GM10266 (cell line): ENCODE results near the gene ZNF74.
"Not testable (repeated sequence)": the region's sequence is repeated elsewhere in the genome, so short reads cannot be mapped to it uniquely, and the experiment has no call there.

Experiments
- DNase-seq: peaks from one replicate; pipeline ENCODE4 v3.0.0; 2012; ENCODE audit errors: extremely low spot score
- TF ChIP-seq, protein P1 (sequence below): IDR thresholded peaks from 2 replicates; pipeline ENCODE4 v1.5.1; 2012; ENCODE audit warnings: mild to moderate bottlenecking, low read depth; ENCODE audit not compliant: control insufficient read depth, insufficient read depth; ENCODE audit errors: missing control alignments

The ZNF74 gene

DNA sequence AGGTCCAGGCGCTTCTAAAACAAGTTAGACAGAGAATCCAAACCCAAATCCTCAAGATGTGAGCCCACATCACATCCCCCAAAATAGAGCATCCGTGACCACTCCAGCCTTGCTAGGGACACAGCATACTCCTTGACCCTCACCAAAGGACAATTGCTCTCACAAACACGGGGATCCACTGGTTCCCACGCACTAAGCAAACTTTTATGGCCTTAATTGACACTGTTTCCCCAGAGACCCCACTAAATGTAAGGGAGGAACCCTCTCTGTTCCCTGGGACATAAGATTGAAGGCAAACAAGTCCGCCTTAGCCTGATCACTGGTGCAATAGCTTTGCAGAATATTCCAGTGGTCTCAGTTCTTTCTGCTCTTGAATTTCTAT lies 20.1 kb downstream of the ZNF74 start:
- TF ChIP-seq, protein P1, sequence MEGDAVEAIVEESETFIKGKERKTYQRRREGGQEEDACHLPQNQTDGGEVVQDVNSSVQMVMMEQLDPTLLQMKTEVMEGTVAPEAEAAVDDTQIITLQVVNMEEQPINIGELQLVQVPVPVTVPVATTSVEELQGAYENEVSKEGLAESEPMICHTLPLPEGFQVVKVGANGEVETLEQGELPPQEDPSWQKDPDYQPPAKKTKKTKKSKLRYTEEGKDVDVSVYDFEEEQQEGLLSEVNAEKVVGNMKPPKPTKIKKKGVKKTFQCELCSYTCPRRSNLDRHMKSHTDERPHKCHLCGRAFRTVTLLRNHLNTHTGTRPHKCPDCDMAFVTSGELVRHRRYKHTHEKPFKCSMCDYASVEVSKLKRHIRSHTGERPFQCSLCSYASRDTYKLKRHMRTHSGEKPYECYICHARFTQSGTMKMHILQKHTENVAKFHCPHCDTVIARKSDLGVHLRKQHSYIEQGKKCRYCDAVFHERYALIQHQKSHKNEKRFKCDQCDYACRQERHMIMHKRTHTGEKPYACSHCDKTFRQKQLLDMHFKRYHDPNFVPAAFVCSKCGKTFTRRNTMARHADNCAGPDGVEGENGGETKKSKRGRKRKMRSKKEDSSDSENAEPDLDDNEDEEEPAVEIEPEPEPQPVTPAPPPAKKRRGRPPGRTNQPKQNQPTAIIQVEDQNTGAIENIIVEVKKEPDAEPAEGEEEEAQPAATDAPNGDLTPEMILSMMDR, result no peak
- no peak for DNase-seq

DNA sequence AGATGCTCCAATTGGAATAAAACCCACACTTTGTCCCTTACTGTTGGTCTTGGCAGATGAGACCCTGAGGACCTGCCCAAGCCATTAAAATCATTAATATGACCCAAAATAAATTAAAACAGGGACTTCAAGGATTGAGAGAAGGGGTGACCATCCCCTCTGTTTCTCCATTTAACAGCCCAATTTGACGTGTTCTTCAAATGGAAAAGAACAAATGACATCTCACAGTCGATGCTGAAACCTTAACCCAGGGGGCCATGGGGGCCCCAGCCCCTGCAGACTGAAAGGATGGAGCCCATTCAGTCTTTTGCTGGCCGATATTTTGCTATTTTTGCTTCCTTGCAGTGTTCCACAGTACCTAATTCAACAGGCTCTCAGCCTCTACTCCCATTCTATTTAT lies 20.5 kb downstream of the ZNF74 start:
- no peak for DNase-seq
- TF ChIP-seq, protein P1, result no peak

DNA sequence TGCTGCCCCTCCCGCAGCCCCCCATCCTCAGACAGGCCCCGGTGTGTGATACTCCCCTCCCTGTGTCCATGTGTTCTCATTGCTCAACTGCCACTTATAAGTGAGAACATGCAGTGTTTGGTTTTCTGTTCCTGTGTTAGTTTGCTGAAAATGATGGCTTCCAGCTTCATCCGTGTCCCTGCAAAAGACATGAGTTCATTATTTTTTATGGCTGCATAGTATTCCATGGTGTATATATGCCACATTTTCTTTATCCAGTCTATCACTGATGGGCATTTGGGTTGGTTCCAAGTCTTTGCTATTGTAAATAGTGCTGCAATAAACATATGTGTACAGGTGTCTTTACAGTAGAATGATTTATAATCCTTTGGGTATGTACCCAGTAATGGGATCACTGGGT lies 21.3 kb downstream of the ZNF74 start:
- not testable (repeated sequence) for DNase-seq

DNA sequence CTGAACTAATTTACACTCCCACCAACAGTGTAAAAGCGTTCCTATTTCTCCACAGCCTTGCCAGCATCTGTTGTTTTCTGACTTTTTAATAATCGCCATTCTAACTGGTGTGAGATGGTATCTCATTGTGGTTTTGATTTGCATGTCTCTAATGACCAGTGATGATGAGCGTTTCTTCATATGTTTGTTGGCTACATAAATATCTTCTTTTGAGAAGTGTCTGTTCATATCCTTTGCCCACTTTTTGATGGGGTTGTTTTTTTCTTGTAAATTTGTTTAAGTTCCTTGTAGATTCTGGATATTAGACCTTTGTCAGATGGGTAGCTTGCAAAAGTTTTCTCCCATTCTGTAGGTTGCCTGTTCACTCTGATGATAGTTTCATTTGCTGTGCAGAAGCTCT lies 21.7 kb downstream of the ZNF74 start:
- not testable (repeated sequence) for DNase-seq

DNA sequence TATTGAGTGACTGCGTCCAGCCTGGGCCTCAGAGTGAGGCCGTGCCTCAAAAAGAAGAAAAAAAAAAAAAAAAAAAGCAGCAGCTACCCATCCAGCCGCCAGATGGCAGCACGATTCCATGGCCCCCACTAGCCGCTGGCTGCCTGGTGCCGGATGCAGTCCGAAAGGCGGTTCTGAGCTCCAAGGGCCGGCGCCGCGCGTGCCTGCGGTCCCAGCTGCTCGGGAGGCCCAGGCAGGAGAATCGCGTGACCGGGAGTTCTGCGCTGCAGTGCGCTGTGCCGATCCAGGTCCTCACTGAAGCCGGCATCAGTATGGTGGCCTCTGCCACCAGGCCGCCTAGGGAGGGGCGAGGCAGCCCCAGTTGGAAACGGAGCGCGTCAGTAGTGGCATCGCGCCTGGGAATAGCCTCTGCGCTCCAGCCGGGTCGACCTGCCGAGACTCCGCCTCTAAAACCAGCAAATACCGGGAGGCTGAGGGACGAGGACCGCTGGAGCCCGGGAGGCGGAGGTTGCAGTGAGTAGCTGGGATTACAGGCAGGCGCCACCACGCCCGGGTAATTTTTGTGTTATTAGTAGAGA lies 24.3 kb downstream of the ZNF74 start:
- peak; percentile 84 for DNase-seq
- TF ChIP-seq, protein P1, result peak; percentile 74

- no peak for DNase-seq
- TF ChIP-seq, protein P1, result no peak
Measured at GRCh38 chr22:20419664-20419951, 25.7 kb downstream of the ZNF74 start.

DNA sequence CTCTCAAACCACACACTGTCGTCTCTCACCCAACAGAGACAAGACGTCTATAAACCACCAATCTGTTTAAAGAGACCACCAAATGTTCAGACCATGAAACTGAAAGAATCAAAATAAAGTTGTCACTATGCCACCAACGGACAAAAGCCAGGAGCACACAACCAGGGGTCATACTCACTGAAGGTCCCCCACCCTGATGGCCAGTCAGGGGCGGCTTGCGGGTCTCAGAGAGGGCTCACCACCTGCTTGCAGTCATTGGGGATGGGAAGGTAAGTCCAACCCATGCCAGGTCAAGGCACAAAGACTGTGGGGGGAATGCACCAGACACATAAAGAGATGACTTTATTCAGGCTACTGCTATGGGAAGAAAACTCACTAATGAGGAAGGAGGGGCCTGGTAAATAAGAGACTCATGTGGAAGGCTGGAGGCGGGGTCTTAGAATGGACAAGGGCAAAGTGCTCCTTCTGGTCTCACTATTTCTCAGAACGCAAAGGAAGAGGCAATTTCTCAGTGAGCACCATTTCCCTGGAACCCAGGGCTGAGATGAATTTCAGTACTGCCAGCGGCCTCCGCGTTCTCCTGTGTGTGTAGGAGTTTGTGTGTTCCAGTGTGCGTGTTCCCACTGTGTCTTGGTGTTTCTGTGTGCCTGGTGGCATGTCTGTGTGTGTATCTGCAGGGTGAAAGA lies 26.3 kb downstream of the ZNF74 start:
- no peak for DNase-seq
- TF ChIP-seq, protein P1, result no peak

GRCh38 chr22:20421507-20421874 lies 27.5 kb downstream of the ZNF74 start:
- DNase-seq, result no peak
- TF ChIP-seq, protein P1, result no peak
